Measurements from ENCODE around the gene WWOX. TPM values are rescaled to one million over a fixed set of nuclear protein-coding genes. Genes with fewer than 3 reads are reported as not detected.

WWOX gene
- total and polyA plus RNA-seq, 2 of the 8 experiments (the other 6 are each of a cell fraction or from before 2014, with no cell fraction given), result 5.4 to 16.7 TPM

GRCh38 chr16:78629173-78629572, 529.7 kb downstream of the WWOX start (continued):
- TF ChIP-seq GABPA (IDR thresholded peaks at IDR 0.05; ENCODE audit: borderline replicate concordance, insufficient read depth, low read length), result no peak
- TF ChIP-seq SIX5 (IDR thresholded peaks at IDR 0.05; ENCODE audit: low read depth, low read length), result no peak
- no peak for TF ChIP-seq CTCF (IDR thresholded peaks at IDR 0.05; ENCODE audit: control extremely low read depth in 1 of 3, insufficient read depth in 1 of 3, low read depth in 1 of 3, low read length in 3 of 3)
- TF ChIP-seq SP2 (IDR thresholded peaks at IDR 0.05; ENCODE audit: low read length), result no peak
- TF ChIP-seq SP1 (IDR thresholded peaks at IDR 0.05; ENCODE audit: low read depth, low read length), result no peak

Data from H1 (cell line).